IMR-90 (cell line): Measurements from ENCODE around the gene REG3A. TPM values are rescaled to one million over a fixed set of nuclear protein-coding genes. Genes with fewer than 3 reads are reported as not detected.

Experiments
- ATAC-seq: fragments of 200-7000 bp; cut with Tn5 transposase; 2 replicates; pipeline ENCODE4 v1.9.1; 2020; ENCODE audit warnings: low read depth, mild to moderate bottlenecking, moderate library complexity
- BruUV-seq: library from RNA; stranded (reverse); fragments of 400-500 nt; replicated peaks from 2 replicates; lab custom pipeline; 2021; lab: Mats Ljungman, UMichigan
- CTCF ChIA-PET: fragments of 300-600 bp; formaldehyde crosslinking; extraction: SDS; loops from one replicate; lab custom pipeline; 2021; ENCODE audit warnings: antibody characterized with exemption; lab: Yijun Ruan, JAX
- POLR2A ChIA-PET: fragments of 300-600 bp; sonication (Branson Sonifier 250); formaldehyde crosslinking; loops from one replicate; lab custom pipeline; 2022; ENCODE audit warnings: antibody characterized with exemption; ENCODE audit not compliant: unreplicated experiment; lab: Charles Lee
- DNase-seq: peaks from one replicate; pipeline ENCODE4 v3.0.0; 2013
- H2AFZ ChIP-seq: replicated peaks from 2 replicates; pipeline ENCODE3; 2013; ENCODE audit warnings: low read length, mild to moderate bottlenecking; ENCODE audit not compliant: poor library complexity
- H2AK5ac ChIP-seq: 2 replicates; pipeline ENCODE4 v1.6.1; 2013; ENCODE audit warnings: low read depth, low read length, inconsistent platforms
- H2AK9ac ChIP-seq: replicated peaks from 2 replicates; pipeline ENCODE3; 2013; ENCODE audit warnings: mild to moderate bottlenecking, low read depth, low read length, moderate library complexity; ENCODE audit not compliant: poor library complexity
- H2BK120ac ChIP-seq: 2 replicates; pipeline ENCODE4 v1.6.1; 2013; ENCODE audit warnings: low read depth, low read length, inconsistent platforms
- H2BK15ac ChIP-seq: 3 replicates; pipeline ENCODE4 v1.6.1; 2013; ENCODE audit warnings: low read depth, low read length, inconsistent platforms
- H2BK20ac ChIP-seq: 2 replicates; pipeline ENCODE4 v1.6.1; 2013; ENCODE audit warnings: low read depth, mild to moderate bottlenecking, inconsistent platforms, low read length, moderate library complexity
- H2BK5ac ChIP-seq: 2 replicates; pipeline ENCODE4 v1.6.1; 2013; ENCODE audit warnings: mild to moderate bottlenecking, low read depth, low read length, inconsistent platforms; ENCODE audit not compliant: poor library complexity, severe bottlenecking
- H3K14ac ChIP-seq: replicated peaks from 2 replicates; pipeline ENCODE4 v1.6.1; 2013; ENCODE audit warnings: low read depth, low read length, inconsistent platforms
- H3K18ac ChIP-seq: 2 replicates; pipeline ENCODE4 v1.6.1; 2013; ENCODE audit warnings: low read depth, low read length, control low read depth
- H3K23ac ChIP-seq: 2 replicates; pipeline ENCODE4 v1.6.1; 2013; ENCODE audit warnings: low read depth, low read length, inconsistent platforms
- H3K27ac ChIP-seq: 2 replicates; pipeline ENCODE4 v1.5.1; 2013; ENCODE audit warnings: mild to moderate bottlenecking, control low read depth, low read length; ENCODE audit not compliant: insufficient read depth
- H3K27me3 ChIP-seq: 2 replicates; pipeline ENCODE4 v1.6.1; 2013; ENCODE audit warnings: low read length; ENCODE audit not compliant: control insufficient read depth, insufficient read depth
- H3K36me3 ChIP-seq: 2 replicates; pipeline ENCODE4 v1.6.1; 2013; ENCODE audit warnings: low read length, mixed read lengths; ENCODE audit not compliant: control insufficient read depth, insufficient read depth
- H3K4ac ChIP-seq: 2 replicates; pipeline ENCODE4 v1.6.1; 2013; ENCODE audit warnings: low read depth, low read length, inconsistent platforms
- H3K4me1 ChIP-seq: 2 replicates; pipeline ENCODE4 v1.6.1; 2013; ENCODE audit warnings: low read length, mixed read lengths; ENCODE audit not compliant: control insufficient read depth, insufficient read depth
- H3K4me2 ChIP-seq: 2 replicates; pipeline ENCODE4 v1.6.1; 2013; ENCODE audit warnings: low read depth, mild to moderate bottlenecking, control low read depth, low read length, moderate library complexity
- H3K4me3 ChIP-seq: 2 replicates; pipeline ENCODE4 v1.5.1; 2013; ENCODE audit warnings: low read depth, mild to moderate bottlenecking, control low read depth, low read length, moderate library complexity; ENCODE audit not compliant: insufficient read depth
- H3K56ac ChIP-seq: 2 replicates; pipeline ENCODE4 v1.6.1; 2013; ENCODE audit warnings: low read length, inconsistent platforms; ENCODE audit not compliant: insufficient read depth; ENCODE audit errors: extremely low read depth
- H3K79me1 ChIP-seq, 2 experiments: 2 replicates each; pipeline ENCODE4 v1.6.1; 2013; ENCODE audit warnings: low read length in 2 of 2, inconsistent platforms in 1 of 2, low read depth in 1 of 2
- H3K9ac ChIP-seq: 2 replicates; pipeline ENCODE4 v1.6.1; 2013; ENCODE audit warnings: low read depth, low read length, control low read depth
- H3K9me1 ChIP-seq: 2 replicates; pipeline ENCODE4 v1.6.1; 2013; ENCODE audit warnings: low read length, inconsistent platforms; ENCODE audit not compliant: insufficient read depth
- H3K9me3 ChIP-seq: 2 replicates; pipeline ENCODE4 v1.6.1; 2013; ENCODE audit warnings: low read length; ENCODE audit not compliant: control insufficient read depth, insufficient read depth
- H4K20me1 ChIP-seq: 2 replicates; pipeline ENCODE4 v1.6.1; 2013; ENCODE audit warnings: low read length, inconsistent platforms; ENCODE audit not compliant: insufficient read depth
- H4K5ac ChIP-seq: 2 replicates; pipeline ENCODE4 v1.6.1; 2013; ENCODE audit warnings: mild to moderate bottlenecking, low read depth, low read length, control low read depth
- H4K8ac ChIP-seq, 2 experiments: 2 replicates each; pipeline ENCODE4 v1.6.1; 2013; ENCODE audit warnings: low read depth in 2 of 2, low read length in 2 of 2, control low read depth in 1 of 2, inconsistent platforms in 1 of 2
- H4K91ac ChIP-seq: 2 replicates; pipeline ENCODE4 v1.6.1; 2013; ENCODE audit warnings: low read depth, low read length, inconsistent platforms; ENCODE audit not compliant: insufficient read depth
- BHLHE40 ChIP-seq: fragments of 150-350 bp; IDR thresholded peaks from 2 replicates; pipeline ENCODE4 v1.6.1; 2016; ENCODE audit warnings: mild to moderate bottlenecking, low read depth, low read length
- CEBPB ChIP-seq: IDR thresholded peaks from 2 replicates; pipeline ENCODE4 v1.6.1; 2012; ENCODE audit warnings: low read depth, low read length, improper control_type of control experiment
- CHD1 ChIP-seq: IDR thresholded peaks from 2 replicates; pipeline ENCODE4 v1.6.1; 2012; ENCODE audit warnings: low read depth, low read length, improper control_type of control experiment
- ELK1 ChIP-seq: fragments of 150-350 bp; IDR thresholded peaks from 2 replicates; pipeline ENCODE4 v1.6.1; 2016; ENCODE audit warnings: low read depth, mild to moderate bottlenecking, low read length, moderate library complexity, borderline replicate concordance
- FOS ChIP-seq: fragments of 150-350 bp; IDR thresholded peaks from 2 replicates; pipeline ENCODE4 v1.6.1; 2016; ENCODE audit warnings: low read depth, low read length
- MAFK ChIP-seq: IDR thresholded peaks from 2 replicates; pipeline ENCODE4 v1.6.1; 2012; ENCODE audit warnings: low read depth, low read length, improper control_type of control experiment
- MAZ ChIP-seq: IDR thresholded peaks from 2 replicates; pipeline ENCODE4 v1.6.1; 2012; ENCODE audit warnings: low read depth, mild to moderate bottlenecking, low read length, improper control_type of control experiment, moderate library complexity, borderline replicate concordance
- MXI1 ChIP-seq: IDR thresholded peaks from 2 replicates; pipeline ENCODE4 v1.6.1; 2012; ENCODE audit warnings: low read depth, mild to moderate bottlenecking, low read length, moderate library complexity, borderline replicate concordance
- NFE2L2 ChIP-seq: fragments of 150-350 bp; IDR thresholded peaks from 2 replicates; pipeline ENCODE4 v1.6.1; 2016; ENCODE audit warnings: low read depth, mild to moderate bottlenecking, low read length
- POLR2A ChIP-seq: IDR thresholded peaks from 2 replicates; pipeline ENCODE4 v1.6.1; 2012; ENCODE audit warnings: mild to moderate bottlenecking, low read depth, low read length
- RAD21 ChIP-seq: IDR thresholded peaks from 2 replicates; pipeline ENCODE4 v1.6.1; 2012; ENCODE audit warnings: low read length, improper control_type of control experiment
- RCOR1 ChIP-seq: IDR thresholded peaks from 2 replicates; pipeline ENCODE4 v1.6.1; 2012; ENCODE audit warnings: mild to moderate bottlenecking, low read length, improper control_type of control experiment; ENCODE audit not compliant: insufficient replicate concordance
- RFX5 ChIP-seq: IDR thresholded peaks from 2 replicates; pipeline ENCODE4 v1.8.0; 2012; ENCODE audit warnings: low read depth, mild to moderate bottlenecking, low read length, moderate library complexity
- SMC3 ChIP-seq: fragments of 150-350 bp; IDR thresholded peaks from 2 replicates; pipeline ENCODE4 v1.6.1; 2016; ENCODE audit warnings: low read depth, mild to moderate bottlenecking, antibody characterized with exemption, low read length, moderate library complexity
- USF2 ChIP-seq: fragments of 150-350 bp; IDR thresholded peaks from 2 replicates; pipeline ENCODE4 v1.6.1; 2017; ENCODE audit warnings: mild to moderate bottlenecking, antibody characterized with exemption, low read length, low read depth
- dilution Hi-C: fragments of 300-500 bp; cut with HindIII; formaldehyde crosslinking; loops from one replicate; pipeline ENCODE4 v1.14.3; 2018; ENCODE audit warnings: low sequenced_read_pairs; ENCODE audit not compliant: unreplicated experiment
- in situ Hi-C: fragments of 300-500 bp; cut with MboI; formaldehyde crosslinking; loops from 3 replicates; pipeline ENCODE4 v1.14.3; 2019; ENCODE audit warnings: low sequenced_read_pairs, inconsistent platforms, mixed read lengths
- intact Hi-C: fragments of 100-400 bp; cut with micrococcal nuclease; formaldehyde crosslinking; loops from 2 replicates; pipeline ENCODE4 v1.10.0; 2022
- polyA plus RNA-seq, 3 experiments: library from polyadenylated mRNA; depleted of rRNA; stranded (reverse); fragments of >200 nt; gene quantifications; 2 replicates each; pipeline ENCODE4 v1.2.3, GENCODE V29; 2012; ENCODE audit warnings: low replicate concordance in 1 of 3
- total RNA-seq: library from RNA; depleted of rRNA; stranded (reverse); fragments of >200 nt; gene quantifications from 2 replicates; pipeline ENCODE4 v1.2.3, GENCODE V29; 2012
- TF ChIP-seq, protein P1 (sequence below): conservative IDR thresholded peaks from 2 replicates; pipeline ENCODE4 v1.5.1; 2012; ENCODE audit warnings: mild to moderate bottlenecking, low read depth, low read length, improper control_type of control experiment

Gene REG3A
- total and polyA plus RNA-seq, 2 of the 4 experiments (the other 2 are of a cell fraction): not detected

DNA sequence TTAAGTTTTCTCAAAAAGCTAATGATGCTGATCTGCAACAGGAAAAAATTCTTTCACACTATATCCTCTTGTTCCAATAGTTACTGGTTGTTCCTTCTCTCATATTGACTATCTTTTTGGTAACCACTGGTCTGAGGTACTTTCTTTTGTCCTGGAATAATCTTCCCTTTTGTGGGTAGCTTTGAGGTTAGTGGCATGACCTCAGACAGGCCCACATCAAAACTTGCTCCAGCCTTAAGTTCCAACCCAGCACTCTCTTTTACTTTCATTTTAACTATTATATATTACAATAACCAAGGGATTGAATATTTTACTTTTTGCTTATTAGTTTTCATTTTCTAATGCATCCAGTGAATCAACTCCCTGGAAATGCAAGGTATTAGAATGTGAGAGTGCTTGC, 29.7 kb downstream of the REG3A start:
- ChIA-PET POLR2A (no interaction called here), CTCF (no interaction called here)
- Histone ChIP-seq H3K23ac (no peak overlapping the region), H4K91ac (no peak overlapping the region), H2BK5ac (no peak overlapping the region), H2AK5ac (no peak overlapping the region), H3K18ac (no peak overlapping the region), H3K79me1 (no peaks in the 10 kb centered on the region), H3K9ac (no peak overlapping the region), H3K4me1 (no peaks in the 10 kb centered on the region), H3K9me1 (no peaks in the 10 kb centered on the region), H4K8ac (no peak overlapping the region), H2BK15ac (no peak overlapping the region), H3K27ac (no peak overlapping the region), H3K36me3 (no peaks in the 10 kb centered on the region), H2BK120ac (no peak overlapping the region), H2AFZ (no peak overlapping the region), H3K4me3 (no peak overlapping the region), H4K5ac (no peak overlapping the region), H3K56ac (no peak overlapping the region), H3K4ac (no peak overlapping the region), H4K20me1 (no peaks in the 10 kb centered on the region), H2AK9ac (no peak overlapping the region), H3K4me2 (no peak overlapping the region), H3K27me3 (no peaks in the 10 kb centered on the region), H3K9me3 (peaks cover 9% of the 10 kb centered on the region), H2BK20ac (no peak overlapping the region), H3K14ac (no peak overlapping the region)
- no peak for DNase-seq
- intact Hi-C loops (no loop called here), dilution Hi-C loops (no loop called here), in situ Hi-C loops (no loop called here)
- TF ChIP-seq NFE2L2: no peak
- TF ChIP-seq USF2: no peak
- no peak for TF ChIP-seq MAZ
- TF ChIP-seq ELK1: no peak
- TF ChIP-seq FOS: no peak
- TF ChIP-seq POLR2A: no peak
- no peak for TF ChIP-seq SMC3
- TF ChIP-seq RCOR1: no peak
- no peak for TF ChIP-seq CHD1
- no peak for TF ChIP-seq RAD21
- no peak for TF ChIP-seq MAFK
- TF ChIP-seq, protein P1, sequence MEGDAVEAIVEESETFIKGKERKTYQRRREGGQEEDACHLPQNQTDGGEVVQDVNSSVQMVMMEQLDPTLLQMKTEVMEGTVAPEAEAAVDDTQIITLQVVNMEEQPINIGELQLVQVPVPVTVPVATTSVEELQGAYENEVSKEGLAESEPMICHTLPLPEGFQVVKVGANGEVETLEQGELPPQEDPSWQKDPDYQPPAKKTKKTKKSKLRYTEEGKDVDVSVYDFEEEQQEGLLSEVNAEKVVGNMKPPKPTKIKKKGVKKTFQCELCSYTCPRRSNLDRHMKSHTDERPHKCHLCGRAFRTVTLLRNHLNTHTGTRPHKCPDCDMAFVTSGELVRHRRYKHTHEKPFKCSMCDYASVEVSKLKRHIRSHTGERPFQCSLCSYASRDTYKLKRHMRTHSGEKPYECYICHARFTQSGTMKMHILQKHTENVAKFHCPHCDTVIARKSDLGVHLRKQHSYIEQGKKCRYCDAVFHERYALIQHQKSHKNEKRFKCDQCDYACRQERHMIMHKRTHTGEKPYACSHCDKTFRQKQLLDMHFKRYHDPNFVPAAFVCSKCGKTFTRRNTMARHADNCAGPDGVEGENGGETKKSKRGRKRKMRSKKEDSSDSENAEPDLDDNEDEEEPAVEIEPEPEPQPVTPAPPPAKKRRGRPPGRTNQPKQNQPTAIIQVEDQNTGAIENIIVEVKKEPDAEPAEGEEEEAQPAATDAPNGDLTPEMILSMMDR: no peak
- TF ChIP-seq CEBPB: no peak
- no peak for TF ChIP-seq MXI1
- TF ChIP-seq BHLHE40: no peak
- no peak for TF ChIP-seq RFX5
- no TSS peak for BruUV-seq
- ATAC-seq: no peak
